Measurements from ENCODE around the gene KCNE4. TPM values are rescaled to one million over a fixed set of nuclear protein-coding genes. Genes with fewer than 3 reads are reported as not detected.

The KCNE4 gene
- total and polyA plus RNA-seq, 9 of the 15 experiments (the other 6 are each of a cell fraction or from before 2014, with no cell fraction given), result not detected

- TF ChIP-seq CBFA2T2 (conservative IDR thresholded peaks at IDR 0.05), result peak; percentile 87
- peak in 1 of 2 experiments; percentile 75; a peak in 2 of 4 replicates for TF ChIP-seq TBL1XR1 (IDR thresholded peaks at IDR 0.05; ENCODE audit: low read length in 2 of 2)
- TF ChIP-seq HDAC3 (IDR thresholded peaks at IDR 0.05; ENCODE audit: borderline replicate concordance, partially characterized antibody), result peak; percentile 76
- TF ChIP-seq BHLHE40 (IDR thresholded peaks at IDR 0.05; ENCODE audit: low read length), result peak; percentile 55; the same call in 1 of the 2 replicates
- peak; percentile 86 for TF ChIP-seq TAF9B (IDR thresholded peaks at IDR 0.05; ENCODE audit: partially characterized antibody)
- TF ChIP-seq E2F5 (CRISPR knock-in tag; IDR thresholded peaks at IDR 0.05), result no peak
- TF ChIP-seq FUS (optimal IDR thresholded peaks at IDR 0.05; ENCODE audit: low read depth, low read length), result no peak
- TF ChIP-seq MLX (CRISPR knock-in tag; conservative IDR thresholded peaks at IDR 0.05), result no peak
- TF ChIP-seq HDAC2 (IDR thresholded peaks at IDR 0.05), result peak; percentile 70; the same call in 1 of the 2 replicates
- TF ChIP-seq ZNF318 (IDR thresholded peaks at IDR 0.05; ENCODE audit: borderline replicate concordance in 1 of 2, low read depth in 1 of 2), result peak in 1 of 2 experiments; percentile 89; a peak in 2 of 4 replicates
- no peak for TF ChIP-seq CEBPG (CRISPR knock-in tag; IDR thresholded peaks at IDR 0.05)
- peak in 1 of 2 experiments; percentile 47; a peak in 1 of 4 replicates for TF ChIP-seq CEBPG (tag; conservative IDR thresholded peaks at IDR 0.05 in 1 of 2, IDR thresholded peaks at IDR 0.05 in 1 of 2)
- TF ChIP-seq LEF1 (IDR thresholded peaks at IDR 0.05), result peak; percentile 82
- TF ChIP-seq POLR2AphosphoS5 (IDR thresholded peaks at IDR 0.05; ENCODE audit: control insufficient read depth, insufficient read depth, low read depth, low read length), result peak; percentile 72
- peak; percentile 98 for TF ChIP-seq MEIS2 (IDR thresholded peaks at IDR 0.05; ENCODE audit: partially characterized antibody)
- peak; percentile 95 for TF ChIP-seq ZNF316 (IDR thresholded peaks at IDR 0.05)
Observed at GRCh38 chr2:223058952-223059716, 7.1 kb downstream of the KCNE4 start (continued).
